Thyroid gland (tissue), 4 donors: ENCODE results near the gene ENOX2.

Source experiments
- POLR2A ChIP-seq, 2 donors: fragments of 450-650 bp; IDR thresholded peaks; one replicate each; pipeline ENCODE4 v1.6.1; 2017; ENCODE audit warnings: antibody characterized with exemption in 2 of 2, mild to moderate bottlenecking in 2 of 2, moderate library complexity in 1 of 2
- TF ChIP-seq, protein P1 (sequence below), 6 experiments: fragments of 200-600 bp in 3 of 6; fragments of 450-650 bp in 3 of 6; sonication (generic) in 3 of 6; IDR thresholded peaks; one replicate each; pipeline ENCODE4 v1.5.1; 2016 to 2019; ENCODE audit warnings: antibody characterized with exemption in 6 of 6, mild to moderate bottlenecking in 2 of 6, inconsistent platforms in 1 of 6, moderate library complexity in 1 of 6

DNA sequence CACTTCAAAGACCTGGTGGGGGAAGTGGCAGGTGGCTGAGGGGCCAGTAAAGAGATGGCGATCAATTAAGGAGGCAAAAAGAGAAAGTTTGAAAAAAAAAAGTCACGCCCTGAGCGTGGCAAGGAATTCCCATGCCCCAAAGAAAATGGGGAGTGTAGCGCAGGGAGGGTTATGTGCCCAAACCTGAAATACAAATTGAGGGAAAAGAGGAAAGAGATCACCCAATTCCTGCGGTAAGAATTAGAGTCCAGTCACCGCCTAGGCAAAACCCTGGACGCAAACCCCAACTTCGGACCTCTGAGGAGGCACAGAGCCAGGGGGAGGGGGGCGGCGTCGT lies 595 bp downstream of the ENOX2 start:
- TF ChIP-seq, protein P1, sequence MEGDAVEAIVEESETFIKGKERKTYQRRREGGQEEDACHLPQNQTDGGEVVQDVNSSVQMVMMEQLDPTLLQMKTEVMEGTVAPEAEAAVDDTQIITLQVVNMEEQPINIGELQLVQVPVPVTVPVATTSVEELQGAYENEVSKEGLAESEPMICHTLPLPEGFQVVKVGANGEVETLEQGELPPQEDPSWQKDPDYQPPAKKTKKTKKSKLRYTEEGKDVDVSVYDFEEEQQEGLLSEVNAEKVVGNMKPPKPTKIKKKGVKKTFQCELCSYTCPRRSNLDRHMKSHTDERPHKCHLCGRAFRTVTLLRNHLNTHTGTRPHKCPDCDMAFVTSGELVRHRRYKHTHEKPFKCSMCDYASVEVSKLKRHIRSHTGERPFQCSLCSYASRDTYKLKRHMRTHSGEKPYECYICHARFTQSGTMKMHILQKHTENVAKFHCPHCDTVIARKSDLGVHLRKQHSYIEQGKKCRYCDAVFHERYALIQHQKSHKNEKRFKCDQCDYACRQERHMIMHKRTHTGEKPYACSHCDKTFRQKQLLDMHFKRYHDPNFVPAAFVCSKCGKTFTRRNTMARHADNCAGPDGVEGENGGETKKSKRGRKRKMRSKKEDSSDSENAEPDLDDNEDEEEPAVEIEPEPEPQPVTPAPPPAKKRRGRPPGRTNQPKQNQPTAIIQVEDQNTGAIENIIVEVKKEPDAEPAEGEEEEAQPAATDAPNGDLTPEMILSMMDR (IDR thresholded peaks at IDR 0.05), result no peak
- TF ChIP-seq POLR2A (IDR thresholded peaks at IDR 0.05), result no peak
